SK-N-SH (cell line): ENCODE measurements around the gene TBC1D10B. TPM values are rescaled to one million over a fixed set of nuclear protein-coding genes. Genes with fewer than 3 reads are reported as not detected.

Source experiments
- CTCF ChIA-PET: fragments of 300-600, 350-600 bp; formaldehyde crosslinking; extraction: SDS; loops from one replicate; lab custom pipeline; 2021; lab: Yijun Ruan, JAX
- POLR2A ChIA-PET: fragments of 350-600 bp; sonication (Branson Sonifier 250); formaldehyde crosslinking; extraction: SDS; loops from one replicate; lab custom pipeline; 2020; ENCODE audit warnings: antibody characterized with exemption, inconsistent platforms; lab: Yijun Ruan, JAX
- DNase-seq: peaks from one replicate; pipeline ENCODE4 v3.0.0; 2012
- H2AFZ ChIP-seq: fragments of 200-600 bp; sonication (generic); 2 replicates; pipeline ENCODE4 v1.8.1; 2016; ENCODE audit warnings: antibody characterized with exemption, mild to moderate bottlenecking, low read depth
- H3F3A ChIP-seq: fragments of 200-600 bp; sonication (generic); replicated peaks from 2 replicates; pipeline ENCODE3; 2016; ENCODE audit warnings: antibody characterized with exemption, mild to moderate bottlenecking; ENCODE audit not compliant: insufficient read depth
- H3K27ac ChIP-seq, 2 experiments: fragments of 200-500 bp in 1 of 2; fragments of 200-600 bp in 1 of 2; sonication (Bioruptor generic) in 1 of 2; sonication (generic), shearing (Covaris generic) in 1 of 2; 2 replicates each; pipeline versions ENCODE4 v1.5.1 to v1.6.1; 2014 to 2016; ENCODE audit warnings: low read depth in 2 of 2, inconsistent platforms in 1 of 2, low read length in 1 of 2, mild to moderate bottlenecking in 1 of 2, mixed read lengths in 1 of 2
- H3K27me3 ChIP-seq: fragments of 200-600 bp; sonication (generic), shearing (Covaris generic); 2 replicates; pipeline ENCODE4 v1.6.1; 2016; ENCODE audit warnings: mixed run types; ENCODE audit not compliant: insufficient read depth
- H3K36me3 ChIP-seq, 2 experiments: fragments of 200-500 bp in 1 of 2; fragments of 200-600 bp in 1 of 2; sonication (Bioruptor generic) in 1 of 2; sonication (generic) in 1 of 2; replicated peaks in 1 of 2; 2 replicates each; pipeline versions ENCODE3 to v1.5.1; 2014 to 2016; ENCODE audit warnings: low read length in 1 of 2, mild to moderate bottlenecking in 1 of 2; ENCODE audit not compliant: insufficient read depth in 2 of 2, control insufficient read depth in 1 of 2
- H3K4me1 ChIP-seq, 2 experiments: fragments of 200-500 bp in 1 of 2; fragments of 200-600 bp in 1 of 2; sonication (Bioruptor generic) in 1 of 2; sonication (generic), shearing (Covaris generic) in 1 of 2; 2 replicates each; pipeline versions ENCODE4 v1.5.1 to v1.6.1; 2014 to 2016; ENCODE audit warnings: low read depth in 1 of 2, low read length in 1 of 2, mixed run types in 1 of 2; ENCODE audit not compliant: insufficient read depth in 2 of 2, control insufficient read depth in 1 of 2
- H3K4me2 ChIP-seq: fragments of 200-600 bp; sonication (generic), shearing (Covaris generic); 2 replicates; pipeline ENCODE4 v1.6.1; 2017; ENCODE audit warnings: mixed run types
- H3K4me3 ChIP-seq, 2 experiments: fragments of 200-500 bp in 1 of 2; fragments of 200-600 bp in 1 of 2; sonication (Bioruptor generic) in 1 of 2; sonication (generic), shearing (Covaris generic) in 1 of 2; 2 replicates each; pipeline versions ENCODE4 v1.5.1 to v1.8.1; 2014 to 2016; ENCODE audit warnings: low read depth in 2 of 2, inconsistent platforms in 1 of 2, low read length in 1 of 2, mild to moderate bottlenecking in 1 of 2, mixed read lengths in 1 of 2, moderate library complexity in 1 of 2
- H3K79me2 ChIP-seq: fragments of 200-600 bp; sonication (generic); 2 replicates; pipeline ENCODE4 v1.8.1; 2017; ENCODE audit warnings: mild to moderate bottlenecking; ENCODE audit not compliant: insufficient read depth
- H3K9ac ChIP-seq: fragments of 200-600 bp; sonication (generic); 2 replicates; pipeline ENCODE4 v1.6.1; 2017; ENCODE audit warnings: mixed run types
- H3K9me2 ChIP-seq: fragments of 200-600 bp; sonication (generic); 2 replicates; pipeline ENCODE4 v1.6.1; 2017; ENCODE audit warnings: mixed run types
- H3K9me3 ChIP-seq: fragments of 200-600 bp; sonication (generic); 2 replicates; pipeline ENCODE4 v1.6.1; 2017; ENCODE audit warnings: mixed run types, mild to moderate bottlenecking, moderate library complexity
- H4K20me1 ChIP-seq: fragments of 200-600 bp; sonication (generic); 2 replicates; pipeline ENCODE4 v1.6.1; 2017; ENCODE audit warnings: mild to moderate bottlenecking, mixed run types; ENCODE audit not compliant: insufficient read depth
- CHD2 ChIP-seq: fragments of 150-350 bp; IDR thresholded peaks from 2 replicates; pipeline ENCODE4 v1.6.1; 2018; ENCODE audit warnings: low read length; ENCODE audit not compliant: partially characterized antibody
- ELF1 ChIP-seq: IDR thresholded peaks from 2 replicates; pipeline ENCODE4 v1.4.0; 2012
- EP300 ChIP-seq, 2 experiments: IDR thresholded peaks; 2 replicates each; pipeline versions ENCODE4 v1.4.0 to v1.6.1; 2012; ENCODE audit warnings: borderline replicate concordance in 1 of 2, low read depth in 1 of 2, low read length in 1 of 2
- FOXJ3 ChIP-seq: sonication (generic); formaldehyde crosslinking; IDR thresholded peaks from 2 replicates; pipeline ENCODE4 v1.5.1; 2020; ENCODE audit warnings: mild to moderate bottlenecking, missing genetic modification reagents
- FOXM1 ChIP-seq: IDR thresholded peaks from 2 replicates; pipeline ENCODE4 v1.4.0; 2012; ENCODE audit warnings: low read depth, mild to moderate bottlenecking
- JUND ChIP-seq: IDR thresholded peaks from 2 replicates; pipeline ENCODE4 v1.4.0; 2012
- NRF1 ChIP-seq: IDR thresholded peaks from 2 replicates; pipeline ENCODE4 v1.6.1; 2012; ENCODE audit warnings: low read depth, mild to moderate bottlenecking, low read length
- POLR2AphosphoS5 ChIP-seq: IDR thresholded peaks from 2 replicates; pipeline ENCODE4 v1.6.1; 2012; ENCODE audit warnings: low read depth, low read length
- RCOR1 ChIP-seq: fragments of 150-350 bp; IDR thresholded peaks from 2 replicates; pipeline ENCODE4 v1.6.1; 2017; ENCODE audit warnings: antibody characterized with exemption, low read length
- RXRA ChIP-seq: IDR thresholded peaks from 2 replicates; pipeline ENCODE4 v1.4.0; 2012; ENCODE audit warnings: low read depth, mild to moderate bottlenecking, borderline replicate concordance
- SMC3 ChIP-seq: IDR thresholded peaks from 2 replicates; pipeline ENCODE4 v1.6.1; 2012; ENCODE audit warnings: low read depth, low read length, improper control_type of control experiment
- TAF1 ChIP-seq: IDR thresholded peaks from 2 replicates; pipeline ENCODE4 v1.6.1; 2012; ENCODE audit warnings: low read depth, mild to moderate bottlenecking, low read length, moderate library complexity, borderline replicate concordance
- TEAD4 ChIP-seq: IDR thresholded peaks from 2 replicates; pipeline ENCODE4 v1.4.0; 2012; ENCODE audit warnings: mild to moderate bottlenecking, borderline replicate concordance; ENCODE audit not compliant: insufficient read depth
- YY1 ChIP-seq: IDR thresholded peaks from 2 replicates; pipeline ENCODE4 v1.4.0; 2012; ENCODE audit warnings: low read depth, mild to moderate bottlenecking
- WGBS: methylation state at CpG from one replicate; pipeline ENCODE4 v1.1.6; 2017; ENCODE audit warnings: low lambda C conversion rate; 5-methylcytosine and 5-hydroxymethylcytosine counted together
- polyA plus RNA-seq, 3 experiments: library from polyadenylated mRNA; depleted of rRNA; stranded (reverse); fragments of >200 nt; gene quantifications; 2 replicates each; pipeline ENCODE4 v1.2.3, GENCODE V29; 2012
- TF ChIP-seq, protein P1 (sequence below): fragments of 150-350 bp; IDR thresholded peaks from 2 replicates; pipeline ENCODE4 v1.6.1; 2017; ENCODE audit warnings: antibody characterized with exemption, low read length, low read depth, borderline replicate concordance
- TF ChIP-seq, protein P2 (sequence below): IDR thresholded peaks from 2 replicates; pipeline ENCODE4 v1.4.0; 2012; ENCODE audit warnings: low read depth, borderline replicate concordance
- TF ChIP-seq, protein P3 (sequence below): IDR thresholded peaks from 2 replicates; pipeline ENCODE4 v1.6.1; 2012; ENCODE audit warnings: mild to moderate bottlenecking, low read depth, low read length, moderate library complexity
- TF ChIP-seq, protein P4 (sequence below): IDR thresholded peaks from 2 replicates; pipeline ENCODE4 v1.4.0; 2012; ENCODE audit warnings: low read depth

The TBC1D10B gene
- polyA plus RNA-seq, 1 of the 3 experiments (the other 2 are of a cell fraction): 20.5 TPM

DNA sequence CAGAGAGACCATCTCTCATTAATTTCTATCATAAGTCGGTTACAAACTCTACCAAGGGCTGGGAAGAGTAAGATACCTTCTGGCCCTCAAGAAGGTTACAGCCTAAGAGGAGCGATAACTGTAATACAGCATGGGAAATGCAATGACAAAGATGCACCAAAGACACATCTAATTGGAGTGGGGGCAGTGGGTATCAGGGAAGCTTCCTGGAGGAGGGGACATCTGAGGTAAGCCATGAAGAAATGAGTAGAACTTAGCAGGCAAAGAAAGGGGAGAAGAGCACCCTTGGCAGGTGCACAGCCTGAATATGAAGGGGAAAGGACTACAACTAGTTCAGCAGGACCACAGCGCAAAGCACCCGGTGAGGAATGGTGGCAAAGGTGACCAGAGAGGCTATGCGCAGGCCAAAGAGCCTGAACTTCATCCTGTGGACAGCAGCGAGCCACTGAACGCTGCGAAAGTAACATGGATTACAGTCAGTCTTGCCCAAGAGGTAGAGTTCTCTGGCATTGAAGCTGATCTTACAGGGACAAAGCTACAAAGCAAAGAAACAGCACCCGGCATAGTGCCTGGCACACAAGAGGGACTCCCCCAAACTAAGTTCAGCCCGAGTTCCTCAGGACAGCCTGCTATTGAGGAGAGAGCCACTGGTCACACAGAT is 2.8 kb downstream of the TBC1D10B start:
- CTCF ChIA-PET: interaction anchor here (1.2 to 4.0 kb wide), 3 partner anchors 14 to 62 kb away, joined by 3 to 19 read pairs (median 3); partner anchors contain the start of genes CD2BP2 and DCTPP1

More for the DNA sequence above, 2.8 kb downstream of the TBC1D10B start:
- H3F3A ChIP-seq: peaks cover 7% of the 10 kb centered on the region
- H3K27ac ChIP-seq: peak overlapping the region in 1 of 2 experiments; percentile 57; a peak in 1 of 4 replicates
- peaks cover 4 to 34% of the 10 kb centered on the region in 2 experiments; a peak in 3 of 4 replicates for H3K4me1 ChIP-seq
- H3K36me3 ChIP-seq: peaks cover 13 to 22% of the 10 kb centered on the region in 2 experiments
- POLR2A ChIA-PET: interaction anchor here (0.8 to 1.1 kb wide), 2 partner anchors 11 to 12 kb away, joined by 3 read pairs; partner anchors contain the start of gene CD2BP2
- H3K79me2 ChIP-seq: peaks cover 74% of the 10 kb centered on the region
- H3K9me3 ChIP-seq: no peaks in the 10 kb centered on the region
- TF ChIP-seq, protein P1, sequence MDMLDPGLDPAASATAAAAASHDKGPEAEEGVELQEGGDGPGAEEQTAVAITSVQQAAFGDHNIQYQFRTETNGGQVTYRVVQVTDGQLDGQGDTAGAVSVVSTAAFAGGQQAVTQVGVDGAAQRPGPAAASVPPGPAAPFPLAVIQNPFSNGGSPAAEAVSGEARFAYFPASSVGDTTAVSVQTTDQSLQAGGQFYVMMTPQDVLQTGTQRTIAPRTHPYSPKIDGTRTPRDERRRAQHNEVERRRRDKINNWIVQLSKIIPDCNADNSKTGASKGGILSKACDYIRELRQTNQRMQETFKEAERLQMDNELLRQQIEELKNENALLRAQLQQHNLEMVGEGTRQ: no peak
- TF ChIP-seq, protein P2, sequence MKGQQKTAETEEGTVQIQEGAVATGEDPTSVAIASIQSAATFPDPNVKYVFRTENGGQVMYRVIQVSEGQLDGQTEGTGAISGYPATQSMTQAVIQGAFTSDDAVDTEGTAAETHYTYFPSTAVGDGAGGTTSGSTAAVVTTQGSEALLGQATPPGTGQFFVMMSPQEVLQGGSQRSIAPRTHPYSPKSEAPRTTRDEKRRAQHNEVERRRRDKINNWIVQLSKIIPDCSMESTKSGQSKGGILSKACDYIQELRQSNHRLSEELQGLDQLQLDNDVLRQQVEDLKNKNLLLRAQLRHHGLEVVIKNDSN: no peak
- TF ChIP-seq JUND (no peak), CHD2 (no peak), FOXM1 (no peak), RCOR1 (no peak), SMC3 (no peak), TAF1 (no peak), FOXJ3 (no peak), NRF1 (no peak), ELF1 (no peak), TEAD4 (no peak), EP300 (IDR thresholded peaks at IDR 0.05; ENCODE audit: borderline replicate concordance in 1 of 2, low read depth in 1 of 2, low read length in 1 of 2) (no peak), POLR2AphosphoS5 (no peak), YY1 (no peak), RXRA (no peak)
- TF ChIP-seq, protein P3, sequence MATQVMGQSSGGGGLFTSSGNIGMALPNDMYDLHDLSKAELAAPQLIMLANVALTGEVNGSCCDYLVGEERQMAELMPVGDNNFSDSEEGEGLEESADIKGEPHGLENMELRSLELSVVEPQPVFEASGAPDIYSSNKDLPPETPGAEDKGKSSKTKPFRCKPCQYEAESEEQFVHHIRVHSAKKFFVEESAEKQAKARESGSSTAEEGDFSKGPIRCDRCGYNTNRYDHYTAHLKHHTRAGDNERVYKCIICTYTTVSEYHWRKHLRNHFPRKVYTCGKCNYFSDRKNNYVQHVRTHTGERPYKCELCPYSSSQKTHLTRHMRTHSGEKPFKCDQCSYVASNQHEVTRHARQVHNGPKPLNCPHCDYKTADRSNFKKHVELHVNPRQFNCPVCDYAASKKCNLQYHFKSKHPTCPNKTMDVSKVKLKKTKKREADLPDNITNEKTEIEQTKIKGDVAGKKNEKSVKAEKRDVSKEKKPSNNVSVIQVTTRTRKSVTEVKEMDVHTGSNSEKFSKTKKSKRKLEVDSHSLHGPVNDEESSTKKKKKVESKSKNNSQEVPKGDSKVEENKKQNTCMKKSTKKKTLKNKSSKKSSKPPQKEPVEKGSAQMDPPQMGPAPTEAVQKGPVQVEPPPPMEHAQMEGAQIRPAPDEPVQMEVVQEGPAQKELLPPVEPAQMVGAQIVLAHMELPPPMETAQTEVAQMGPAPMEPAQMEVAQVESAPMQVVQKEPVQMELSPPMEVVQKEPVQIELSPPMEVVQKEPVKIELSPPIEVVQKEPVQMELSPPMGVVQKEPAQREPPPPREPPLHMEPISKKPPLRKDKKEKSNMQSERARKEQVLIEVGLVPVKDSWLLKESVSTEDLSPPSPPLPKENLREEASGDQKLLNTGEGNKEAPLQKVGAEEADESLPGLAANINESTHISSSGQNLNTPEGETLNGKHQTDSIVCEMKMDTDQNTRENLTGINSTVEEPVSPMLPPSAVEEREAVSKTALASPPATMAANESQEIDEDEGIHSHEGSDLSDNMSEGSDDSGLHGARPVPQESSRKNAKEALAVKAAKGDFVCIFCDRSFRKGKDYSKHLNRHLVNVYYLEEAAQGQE: no peak
- TF ChIP-seq, protein P4, sequence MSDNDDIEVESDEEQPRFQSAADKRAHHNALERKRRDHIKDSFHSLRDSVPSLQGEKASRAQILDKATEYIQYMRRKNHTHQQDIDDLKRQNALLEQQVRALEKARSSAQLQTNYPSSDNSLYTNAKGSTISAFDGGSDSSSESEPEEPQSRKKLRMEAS: no peak
- 85% methylated on average over 10 of the region's 10 CpGs for WGBS
- H3K4me2 ChIP-seq: peak overlapping the region; percentile 97
- H3K4me3 ChIP-seq: peak overlapping the region; percentile 74 to 87
- no peak overlapping the region for H2AFZ ChIP-seq
- H3K27me3 ChIP-seq: no peaks in the 10 kb centered on the region
- no peak for DNase-seq
- H4K20me1 ChIP-seq: peaks cover 56% of the 10 kb centered on the region
- H3K9me2 ChIP-seq: no peaks in the 10 kb centered on the region
- peak overlapping the region; percentile 80 for H3K9ac ChIP-seq
